Mammary epithelial cell (primary cell): ENCODE measurements around the gene CRYBG2.

Experiments
- EZH2 ChIP-seq: IDR thresholded peaks from 2 replicates; pipeline ENCODE4 v1.6.1; 2012; ENCODE audit warnings: low read length, inconsistent platforms, borderline replicate concordance
- TF ChIP-seq, protein P1 (sequence below), 2 donors: IDR thresholded peaks in 1 of 2; conservative IDR thresholded peaks in 1 of 2; 2 replicates each; pipeline ENCODE4 v1.5.1; 2011 to 2012; ENCODE audit warnings: inconsistent platforms in 2 of 2, low read length in 2 of 2, mild to moderate bottlenecking in 2 of 2, control low read depth in 1 of 2, low read depth in 1 of 2; ENCODE audit not compliant: insufficient read depth in 1 of 2; ENCODE audit errors: extremely low read depth in 1 of 2

DNA sequence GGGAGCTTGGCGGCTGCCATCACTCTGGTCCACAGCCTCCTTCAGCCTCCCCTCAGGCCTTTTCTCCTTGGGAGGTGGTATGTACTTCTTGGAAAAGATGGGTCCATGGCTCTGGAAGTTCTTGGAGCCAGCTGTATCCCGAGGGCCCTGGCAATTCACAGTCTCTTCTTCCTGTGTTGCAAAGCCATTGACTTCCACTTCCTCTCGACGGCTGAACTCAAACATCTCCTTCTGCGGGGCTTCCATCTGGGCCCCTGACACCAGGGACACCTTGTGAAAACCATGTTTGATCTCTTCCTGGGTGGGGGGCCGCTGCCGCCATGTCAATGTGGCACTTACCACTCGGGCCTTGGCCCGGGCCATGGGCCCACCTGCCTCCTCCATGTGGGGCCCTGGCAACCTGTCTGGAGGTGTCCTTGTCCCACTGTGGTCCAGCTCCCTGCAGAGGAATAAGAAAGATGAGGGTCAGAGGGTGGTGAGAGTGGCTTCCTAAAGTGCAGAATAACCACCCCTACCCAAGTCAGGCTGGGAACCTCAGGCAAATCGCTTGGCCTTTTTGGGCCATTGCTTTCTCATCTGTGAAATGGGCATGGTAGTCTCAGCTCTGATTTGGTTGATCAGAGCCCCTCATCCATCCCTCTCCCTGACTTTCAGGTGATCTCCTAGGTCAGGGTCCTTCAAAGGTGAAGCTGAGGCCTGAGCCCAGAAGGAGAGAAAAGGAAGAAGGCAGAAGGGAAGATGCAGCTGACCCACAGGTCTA is 7.5 kb downstream of the CRYBG2 start:
- TF ChIP-seq, protein P1, sequence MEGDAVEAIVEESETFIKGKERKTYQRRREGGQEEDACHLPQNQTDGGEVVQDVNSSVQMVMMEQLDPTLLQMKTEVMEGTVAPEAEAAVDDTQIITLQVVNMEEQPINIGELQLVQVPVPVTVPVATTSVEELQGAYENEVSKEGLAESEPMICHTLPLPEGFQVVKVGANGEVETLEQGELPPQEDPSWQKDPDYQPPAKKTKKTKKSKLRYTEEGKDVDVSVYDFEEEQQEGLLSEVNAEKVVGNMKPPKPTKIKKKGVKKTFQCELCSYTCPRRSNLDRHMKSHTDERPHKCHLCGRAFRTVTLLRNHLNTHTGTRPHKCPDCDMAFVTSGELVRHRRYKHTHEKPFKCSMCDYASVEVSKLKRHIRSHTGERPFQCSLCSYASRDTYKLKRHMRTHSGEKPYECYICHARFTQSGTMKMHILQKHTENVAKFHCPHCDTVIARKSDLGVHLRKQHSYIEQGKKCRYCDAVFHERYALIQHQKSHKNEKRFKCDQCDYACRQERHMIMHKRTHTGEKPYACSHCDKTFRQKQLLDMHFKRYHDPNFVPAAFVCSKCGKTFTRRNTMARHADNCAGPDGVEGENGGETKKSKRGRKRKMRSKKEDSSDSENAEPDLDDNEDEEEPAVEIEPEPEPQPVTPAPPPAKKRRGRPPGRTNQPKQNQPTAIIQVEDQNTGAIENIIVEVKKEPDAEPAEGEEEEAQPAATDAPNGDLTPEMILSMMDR (conservative IDR thresholded peaks at IDR 0.05 in 1 of 2, IDR thresholded peaks at IDR 0.05 in 1 of 2; ENCODE audit: extremely low read depth in 1 of 2, insufficient read depth in 1 of 2, low read depth in 1 of 2, low read length in 2 of 2) = no peak
- no peak for TF ChIP-seq EZH2
